Central memory CD8-positive, alpha-beta T cell (primary cell): ENCODE measurements around the gene LRP1.

Source experiments
- ATAC-seq: fragments of 150-1000 bp; cut with Tn5 transposase; replicated peaks from 2 replicates; pipeline ENCODE4 v1.10.0; 2022; ENCODE audit warnings: mild to moderate bottlenecking, moderate FRiP score, moderate number of reproducible peaks; ENCODE audit not compliant: poor library complexity, severe bottlenecking; ENCODE audit errors: extremely low read depth
- DNase-seq, 2 donors: peaks; one replicate each; pipeline ENCODE4 v3.0.0; 2021; ENCODE audit warnings: low spot score in 2 of 2
- H3K27ac Mint-ChIP-seq: one replicate; pipeline ENCODE4 v1.8.0; 2022; ENCODE audit warnings: low read depth, mild to moderate bottlenecking, moderate library complexity, mixed read lengths
- H3K27me3 Mint-ChIP-seq: one replicate; pipeline ENCODE4 v1.8.0; 2022; ENCODE audit warnings: mixed read lengths
- H3K36me3 Mint-ChIP-seq: one replicate; pipeline ENCODE4 v1.8.0; 2022; ENCODE audit warnings: mild to moderate bottlenecking, moderate library complexity, mixed read lengths; ENCODE audit not compliant: insufficient read depth
- H3K4me1 Mint-ChIP-seq: one replicate; pipeline ENCODE4 v1.8.0; 2022; ENCODE audit warnings: mixed read lengths
- H3K4me3 Mint-ChIP-seq: one replicate; pipeline ENCODE4 v1.8.0; 2022; ENCODE audit warnings: mild to moderate bottlenecking, moderate library complexity, mixed read lengths
- H3K9me3 Mint-ChIP-seq: one replicate; pipeline ENCODE4 v1.8.0; 2022; ENCODE audit warnings: mixed read lengths

LRP1 gene

DNA sequence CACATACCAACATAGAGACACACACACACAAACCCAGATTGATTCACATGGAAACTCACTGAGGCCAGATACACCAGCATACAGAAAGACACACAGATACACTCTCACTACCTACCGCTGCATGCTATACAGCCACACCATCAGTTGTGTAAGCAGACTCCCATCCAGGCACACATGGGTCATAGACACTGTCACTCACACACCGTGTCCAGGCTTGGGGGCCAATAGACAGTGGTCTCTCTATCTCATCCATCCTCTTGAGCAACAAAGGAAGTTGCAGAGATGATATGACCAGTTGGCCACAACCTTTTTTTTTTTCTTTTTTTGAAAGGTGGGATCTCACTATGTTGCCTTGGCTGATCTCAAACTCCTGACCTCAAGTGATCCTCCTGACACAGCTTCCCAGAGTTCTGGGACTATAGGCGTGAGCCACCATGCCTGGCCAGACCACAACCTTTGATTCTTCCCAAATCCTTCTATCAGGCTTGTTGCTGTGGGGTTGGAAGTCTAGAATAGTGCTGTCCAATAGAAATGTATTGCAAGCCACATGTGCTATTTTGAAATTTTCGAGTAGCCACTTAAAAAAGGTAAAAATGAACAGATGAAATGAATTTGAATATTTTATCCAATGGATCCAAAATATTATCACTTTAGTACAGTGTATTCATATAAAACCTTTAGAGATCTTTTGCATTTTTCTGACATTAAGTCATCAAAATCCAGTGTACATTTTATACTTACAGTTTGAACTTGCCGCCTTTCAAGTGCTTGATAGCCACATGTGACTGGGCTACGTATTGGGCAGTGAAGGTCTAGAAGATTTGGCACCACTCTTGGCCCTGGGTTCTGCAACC, 11.7 kb downstream of the LRP1 start:
- DNase-seq (no peak), ATAC-seq (no peak)
- Mint-ChIP-seq H3K4me1 (no peaks in the 10 kb centered on the region), H3K36me3 (no peaks in the 10 kb centered on the region), H3K27me3 (no peaks in the 10 kb centered on the region), H3K4me3 (no peak overlapping the region), H3K9me3 (no peaks in the 10 kb centered on the region), H3K27ac (no peak overlapping the region)

DNA sequence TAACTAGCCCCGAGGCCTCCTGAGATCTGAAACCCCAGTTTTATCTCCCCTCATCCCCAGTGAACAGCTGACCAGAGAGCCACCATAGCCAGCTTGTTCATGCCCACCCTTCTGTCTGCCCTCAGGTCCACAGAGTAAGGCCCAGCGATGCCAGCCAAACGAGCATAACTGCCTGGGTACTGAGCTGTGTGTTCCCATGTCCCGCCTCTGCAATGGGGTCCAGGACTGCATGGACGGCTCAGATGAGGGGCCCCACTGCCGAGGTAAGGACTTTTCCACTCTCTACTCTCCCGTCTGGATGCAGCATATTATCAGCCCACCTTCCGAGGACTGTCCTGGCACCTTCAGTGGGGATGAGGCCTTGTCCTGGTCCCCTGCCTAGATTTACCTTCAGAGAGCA, 13.0 kb downstream of the LRP1 start:
- ATAC-seq (no peak), DNase-seq (no peak)
- Mint-ChIP-seq H3K4me1 (no peaks in the 10 kb centered on the region), H3K27me3 (no peaks in the 10 kb centered on the region), H3K9me3 (no peaks in the 10 kb centered on the region), H3K27ac (no peak overlapping the region), H3K36me3 (no peaks in the 10 kb centered on the region), H3K4me3 (no peak overlapping the region)

- Mint-ChIP-seq H3K27ac (no peak overlapping the region), H3K9me3 (no peaks in the 10 kb centered on the region), H3K27me3 (no peaks in the 10 kb centered on the region), H3K4me1 (no peaks in the 10 kb centered on the region), H3K36me3 (no peaks in the 10 kb centered on the region), H3K4me3 (no peak overlapping the region)
- ATAC-seq (no peak), DNase-seq (no peak)
Measured at GRCh38 chr12:57142121-57142520, 13.8 kb downstream of the LRP1 start.

GRCh38 chr12:57142727-57143126, 14.4 kb downstream of the LRP1 start:
- Mint-ChIP-seq H3K9me3 (no peaks in the 10 kb centered on the region), H3K36me3 (no peaks in the 10 kb centered on the region), H3K4me1 (no peaks in the 10 kb centered on the region), H3K27ac (no peak overlapping the region), H3K27me3 (no peaks in the 10 kb centered on the region), H3K4me3 (no peak overlapping the region)
- DNase-seq (no peak), ATAC-seq (no peak)

DNA sequence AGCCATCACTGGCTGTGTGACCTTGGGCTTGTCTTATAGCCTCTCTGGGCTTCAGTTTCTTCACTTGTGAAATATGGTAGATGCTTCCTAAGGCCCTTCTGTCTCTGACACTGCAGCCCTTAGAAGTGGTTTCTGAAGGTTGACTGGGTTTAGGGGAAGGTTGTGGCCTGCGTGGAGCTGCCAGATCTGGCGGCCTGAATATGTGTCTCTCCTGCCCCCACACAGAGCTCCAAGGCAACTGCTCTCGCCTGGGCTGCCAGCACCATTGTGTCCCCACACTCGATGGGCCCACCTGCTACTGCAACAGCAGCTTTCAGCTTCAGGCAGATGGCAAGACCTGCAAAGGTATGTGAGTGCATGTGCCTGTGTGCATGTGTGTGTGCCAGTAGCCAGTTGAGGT, 15.2 kb downstream of the LRP1 start:
- Mint-ChIP-seq H3K36me3 (no peaks in the 10 kb centered on the region), H3K27ac (no peak overlapping the region), H3K4me3 (no peak overlapping the region), H3K9me3 (no peaks in the 10 kb centered on the region), H3K4me1 (no peaks in the 10 kb centered on the region), H3K27me3 (no peaks in the 10 kb centered on the region)
- no peak for ATAC-seq
- DNase-seq = no peak

DNA sequence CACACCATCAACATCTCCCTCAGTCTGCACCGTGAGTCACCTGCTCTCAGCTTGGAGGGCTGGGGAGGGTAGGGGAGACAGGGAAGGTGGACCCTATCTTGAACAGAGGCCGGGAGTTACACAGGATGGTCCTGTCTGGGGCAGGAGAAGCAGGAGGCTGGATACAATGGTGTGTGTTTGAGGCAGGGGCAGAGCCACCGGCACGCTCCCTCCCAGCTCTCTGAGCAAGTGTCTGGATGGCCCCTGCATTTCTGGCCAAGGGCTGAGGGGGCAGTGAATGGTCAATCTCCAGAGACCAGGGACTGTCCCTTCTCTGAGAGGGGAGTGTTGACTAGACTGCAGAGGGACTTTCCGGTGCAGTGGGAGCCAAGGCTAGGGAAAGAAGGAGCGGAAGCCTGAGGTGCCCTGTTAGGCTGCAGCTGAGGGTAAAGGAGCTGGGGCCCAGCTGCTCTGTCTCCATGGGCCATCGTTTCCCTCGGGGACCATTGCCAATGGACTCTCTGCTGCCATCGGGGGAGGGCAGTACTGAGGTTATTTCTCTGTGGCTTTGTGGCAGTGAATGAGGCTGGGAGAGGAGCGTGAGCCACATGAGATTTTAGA, 17.3 kb downstream of the LRP1 start:
- Mint-ChIP-seq H3K27ac (no peak overlapping the region), H3K36me3 (no peaks in the 10 kb centered on the region), H3K9me3 (no peaks in the 10 kb centered on the region), H3K4me3 (no peak overlapping the region), H3K4me1 (no peaks in the 10 kb centered on the region), H3K27me3 (no peaks in the 10 kb centered on the region)
- ATAC-seq (no peak), DNase-seq (no peak)

- Mint-ChIP-seq H3K36me3 (no peaks in the 10 kb centered on the region), H3K4me1 (no peaks in the 10 kb centered on the region), H3K4me3 (no peak overlapping the region), H3K27ac (no peak overlapping the region), H3K9me3 (no peaks in the 10 kb centered on the region), H3K27me3 (no peaks in the 10 kb centered on the region)
- ATAC-seq = no peak
- DNase-seq = no peak
Measured at GRCh38 chr12:57146092-57146491, 17.8 kb downstream of the LRP1 start.

DNA sequence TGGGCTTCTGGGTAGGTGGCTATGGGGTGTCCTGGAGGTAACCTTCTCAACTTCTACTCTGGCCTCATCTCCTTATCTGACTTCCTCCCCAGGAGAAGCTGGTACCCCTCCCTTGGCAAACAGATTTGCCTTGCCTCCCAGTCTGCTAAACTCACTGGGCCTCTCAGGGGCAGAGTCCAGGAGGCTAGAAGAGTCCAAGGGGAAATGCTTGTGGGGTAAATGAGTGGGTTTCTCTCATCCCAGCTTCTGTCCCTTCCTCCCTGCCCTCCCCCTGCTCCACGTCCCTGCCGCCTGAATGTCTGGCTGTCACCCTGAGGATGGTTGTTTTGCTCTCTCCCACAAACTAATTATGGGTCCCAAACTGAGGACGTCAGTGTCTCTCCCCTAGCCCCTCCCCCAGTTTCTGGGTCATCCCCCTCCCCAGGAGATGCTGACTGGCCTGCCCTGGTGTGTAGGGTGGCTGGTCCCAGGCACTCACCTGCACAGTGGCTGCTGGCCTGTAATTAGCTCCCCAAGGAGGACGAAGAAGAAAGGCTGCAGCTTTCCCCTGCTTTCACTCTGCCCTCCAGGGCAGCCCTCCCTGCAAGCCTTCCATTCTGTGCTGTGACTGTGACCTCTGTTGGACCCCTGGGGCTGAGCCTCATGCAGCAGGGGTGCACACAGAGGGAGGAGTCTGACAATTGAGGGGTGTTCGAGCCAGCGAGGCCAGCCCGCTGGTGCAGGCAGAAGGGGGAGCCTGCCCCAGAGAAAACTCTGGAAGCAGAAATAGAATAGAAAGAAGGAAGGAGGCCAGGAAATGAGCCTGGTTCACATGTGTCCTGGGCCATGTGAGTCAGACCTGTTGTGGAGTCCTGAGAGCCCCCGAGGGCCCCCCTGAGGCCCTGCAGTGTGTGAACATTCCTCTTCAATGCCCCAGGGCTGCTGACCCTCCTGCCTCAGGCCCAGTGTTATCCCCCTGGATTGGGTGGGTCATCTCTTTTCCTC, 19.0 kb downstream of the LRP1 start, which contains the start of gene LRP1-AS:
TSS of gene LRP1-AS (minus strand) at position 659 of the 984 bp plus-strand sequence.
- Mint-ChIP-seq H3K4me3 (no peak within 1 kb of the TSS), H3K27ac (no peak within 1 kb of the TSS), H3K9me3 (no peaks in the 10 kb centered on the region), H3K36me3 (no peaks in the 10 kb centered on the region), H3K27me3 (no peaks in the 10 kb centered on the region), H3K4me1 (peaks cover 4% of the 10 kb centered on the region)
- ATAC-seq = no peak
- DNase-seq = no peak

DNA sequence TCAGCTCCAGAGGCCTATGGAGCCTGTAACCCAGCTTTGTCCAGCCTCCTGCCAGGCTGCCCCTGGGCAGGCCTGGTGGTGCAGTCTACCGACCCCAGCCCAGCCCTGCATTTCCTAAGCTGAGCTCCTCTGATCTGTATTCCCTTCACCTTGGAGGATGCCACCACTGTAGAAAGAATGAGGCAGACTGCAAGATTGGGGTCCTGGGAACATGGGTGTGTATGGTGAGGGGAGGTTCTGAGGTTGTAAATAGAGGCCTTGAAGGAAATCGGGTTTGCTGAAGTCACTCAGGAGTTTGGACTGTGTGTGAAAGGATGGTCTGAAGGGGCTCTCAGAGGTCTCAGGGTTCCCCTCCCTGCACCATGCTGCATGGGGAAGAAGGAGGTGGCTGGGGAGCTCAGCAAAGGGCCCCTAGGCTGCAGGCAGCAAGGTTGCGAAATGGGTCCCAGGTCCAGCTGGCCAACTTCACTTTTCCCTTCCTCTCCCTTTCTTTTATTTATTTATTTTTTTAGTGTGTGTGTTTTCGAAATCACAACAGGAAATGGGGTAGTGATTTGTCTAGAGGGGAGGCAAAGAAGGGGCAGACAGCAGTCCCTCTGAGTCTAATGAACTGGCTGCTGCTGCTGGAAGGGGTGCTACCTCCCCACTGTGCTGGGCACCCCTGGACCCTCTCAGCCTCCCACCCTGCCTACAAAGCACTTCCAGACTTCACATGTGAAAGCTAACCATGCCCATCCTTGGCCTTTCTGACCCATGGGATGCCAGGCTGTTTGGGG, 20.4 kb downstream of the LRP1 start:
- no peaks in the 10 kb centered on the region for H3K9me3 Mint-ChIP-seq
- ATAC-seq = no peak

GRCh38 chr12:57149245-57149900, 21.1 kb downstream of the LRP1 start:
- Mint-ChIP-seq H3K36me3 (no peaks in the 10 kb centered on the region), H3K27me3 (no peaks in the 10 kb centered on the region), H3K4me1 (peaks cover 4% of the 10 kb centered on the region), H3K4me3 (no peak overlapping the region), H3K27ac (no peak overlapping the region), H3K9me3 (no peaks in the 10 kb centered on the region)
- DNase-seq (no peak), ATAC-seq (no peak)

More for the DNA sequence above, 20.4 kb downstream of the LRP1 start:
- no peak for DNase-seq
- Mint-ChIP-seq H3K27ac (no peak overlapping the region), H3K36me3 (no peaks in the 10 kb centered on the region), H3K4me3 (no peak overlapping the region), H3K27me3 (no peaks in the 10 kb centered on the region), H3K4me1 (peaks cover 4% of the 10 kb centered on the region)

- H3K4me3 Mint-ChIP-seq = no peak overlapping the region
- ATAC-seq = no peak
- H3K4me1 Mint-ChIP-seq = peaks cover 4% of the 10 kb centered on the region
Measured at GRCh38 chr12:57150400-57151000, 22.2 kb downstream of the LRP1 start.

More at GRCh38 chr12:57150400-57151000, 22.2 kb downstream of the LRP1 start:
- Mint-ChIP-seq H3K27ac (no peak overlapping the region), H3K27me3 (no peaks in the 10 kb centered on the region), H3K9me3 (no peaks in the 10 kb centered on the region), H3K36me3 (no peaks in the 10 kb centered on the region)
- no peak for DNase-seq
